H54 (cell line): Measurements from ENCODE around the gene LETM1.

Experiments used
- DNase-seq: peaks from one replicate; pipeline ENCODE4 v3.0.0; 2011; ENCODE audit warnings: low spot score, mixed read lengths; ENCODE audit not compliant: insufficient read length
- FAIRE-seq: peaks from 3 replicates; lab custom pipeline; 2011; peaks lifted over from hg19 to GRCh38; lab: Jason Lieb, UNC
- POLR2A ChIP-seq: IDR thresholded peaks from 2 replicates; pipeline ENCODE4 v1.6.1; 2011; ENCODE audit warnings: low read depth, mild to moderate bottlenecking, low read length

The LETM1 gene

GRCh38 chr4:1819816-1820215 lies 36.1 kb downstream of the LETM1 start:
- DNase-seq (no peak), FAIRE-seq (no peak)
- no peak for TF ChIP-seq POLR2A

- no peak for TF ChIP-seq POLR2A
- FAIRE-seq: no peak
- no peak for DNase-seq
These were observed 36.7 kb downstream of the LETM1 start for GRCh38 chr4:1819284-1819683.

- TF ChIP-seq POLR2A: no peak
- FAIRE-seq (no peak), DNase-seq (no peak)
These were observed 39.7 kb downstream of the LETM1 start for GRCh38 chr4:1815997-1816860.

DNA sequence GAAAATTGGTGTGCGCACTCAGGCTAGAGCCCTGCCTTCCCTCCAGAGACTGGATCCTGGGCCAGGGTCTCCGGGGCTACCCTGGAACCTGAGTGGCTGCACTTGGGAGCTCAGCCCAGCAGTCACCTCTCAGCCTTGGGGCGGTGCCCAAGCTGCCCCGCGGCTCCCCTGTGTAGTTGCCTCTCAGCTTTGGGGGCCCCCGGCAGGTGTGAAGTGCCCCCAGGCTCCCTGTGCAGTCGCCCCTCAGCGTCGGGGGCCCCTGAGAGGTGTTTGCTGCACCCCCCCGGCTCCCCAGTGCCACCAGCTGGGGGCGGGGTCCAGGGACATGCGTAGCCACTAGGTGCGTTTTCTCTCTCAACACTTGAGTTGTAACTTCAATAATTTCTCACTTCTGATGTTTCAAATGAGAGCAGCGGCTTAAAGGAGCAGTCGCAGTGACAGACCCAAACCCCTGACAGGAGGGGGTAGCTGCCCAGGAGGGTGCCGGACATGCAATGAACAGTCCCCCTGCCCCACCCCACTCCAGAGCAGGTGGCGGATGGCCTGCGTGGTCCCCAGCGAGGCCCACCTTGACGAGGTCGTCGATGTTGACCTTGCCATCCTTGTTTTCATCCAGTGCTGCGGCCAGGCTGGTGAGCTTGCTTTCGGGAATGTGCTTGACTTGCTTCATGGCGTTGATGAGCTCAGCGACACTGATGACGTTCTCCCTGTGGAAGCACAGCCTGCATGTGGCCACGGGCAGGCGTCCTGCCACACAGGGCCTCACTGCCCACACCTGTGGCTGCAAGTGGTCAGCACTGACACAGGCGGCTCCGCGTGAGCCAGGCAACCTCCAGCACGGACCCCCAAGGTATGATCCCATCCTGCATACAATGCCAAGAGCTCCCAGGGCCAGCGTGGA lies 40.6 kb downstream of the LETM1 start:
- DNase-seq (no peak), FAIRE-seq (no peak)
- no peak for TF ChIP-seq POLR2A

GRCh38 chr4:1814453-1814852 lies 41.5 kb downstream of the LETM1 start:
- FAIRE-seq: no peak
- DNase-seq: no peak
- TF ChIP-seq POLR2A: no peak

DNA sequence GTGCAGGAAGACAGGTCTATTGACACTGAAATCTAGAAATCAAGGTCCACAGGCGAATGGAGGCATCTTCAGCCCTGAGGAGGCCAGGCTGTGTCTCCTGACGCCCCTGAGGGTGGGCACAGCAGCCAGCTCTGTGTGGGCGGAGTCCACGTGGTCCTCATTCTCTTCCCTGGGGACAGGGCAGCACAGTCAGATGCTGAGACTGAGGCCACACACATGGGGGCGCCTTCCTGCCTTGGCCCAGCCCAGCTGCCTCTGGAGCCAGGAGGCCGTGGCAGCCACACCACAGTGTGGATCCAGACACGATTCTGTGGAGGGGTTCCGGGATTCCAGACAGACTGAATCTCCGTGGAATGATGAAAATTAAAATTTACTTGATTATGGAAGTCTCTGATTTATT lies 42.0 kb downstream of the LETM1 start:
- DNase-seq: no peak
- FAIRE-seq: no peak
- no peak for TF ChIP-seq POLR2A

DNA sequence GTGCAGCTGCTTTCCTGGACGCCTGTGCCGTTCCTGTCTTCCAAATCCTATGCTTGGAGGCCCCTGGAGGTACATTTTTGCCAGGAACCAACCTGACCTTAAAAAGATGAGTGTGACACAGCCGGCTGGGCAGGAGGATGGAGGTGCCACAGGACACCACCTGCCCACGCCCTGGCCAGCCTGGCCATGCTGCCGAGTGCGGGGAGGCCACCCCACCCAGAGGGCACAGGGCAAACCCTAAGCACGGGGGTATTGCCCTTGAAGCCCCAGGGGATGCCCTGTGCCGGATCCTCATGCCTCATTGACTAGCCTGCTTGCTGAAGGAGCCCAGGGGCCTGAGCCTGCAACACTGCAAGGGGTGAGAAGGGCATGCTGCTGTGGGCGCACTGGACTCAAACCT lies 42.7 kb downstream of the LETM1 start:
- DNase-seq (no peak), FAIRE-seq (no peak)
- TF ChIP-seq POLR2A: no peak

DNA sequence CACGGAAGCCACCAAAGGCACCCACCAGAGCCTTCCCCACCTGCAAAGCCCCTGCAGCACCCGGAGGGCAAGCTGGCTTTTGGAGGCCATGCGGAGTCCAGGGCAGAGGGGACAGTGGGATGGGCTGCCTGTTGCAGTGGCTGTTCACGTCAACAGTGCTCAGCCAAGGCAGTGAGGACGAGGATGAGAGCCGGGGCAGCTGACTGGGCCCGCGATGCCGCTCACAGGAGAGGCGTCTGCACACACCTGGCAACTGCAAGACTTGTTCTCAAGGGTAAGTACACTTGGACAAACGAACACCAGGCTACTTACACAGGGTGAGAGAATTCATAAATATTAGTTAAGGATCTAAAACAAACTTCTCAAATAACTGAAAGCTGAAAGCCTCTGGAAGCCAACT lies 43.2 kb downstream of the LETM1 start:
- no peak for DNase-seq
- FAIRE-seq: no peak
- no peak for TF ChIP-seq POLR2A

DNA sequence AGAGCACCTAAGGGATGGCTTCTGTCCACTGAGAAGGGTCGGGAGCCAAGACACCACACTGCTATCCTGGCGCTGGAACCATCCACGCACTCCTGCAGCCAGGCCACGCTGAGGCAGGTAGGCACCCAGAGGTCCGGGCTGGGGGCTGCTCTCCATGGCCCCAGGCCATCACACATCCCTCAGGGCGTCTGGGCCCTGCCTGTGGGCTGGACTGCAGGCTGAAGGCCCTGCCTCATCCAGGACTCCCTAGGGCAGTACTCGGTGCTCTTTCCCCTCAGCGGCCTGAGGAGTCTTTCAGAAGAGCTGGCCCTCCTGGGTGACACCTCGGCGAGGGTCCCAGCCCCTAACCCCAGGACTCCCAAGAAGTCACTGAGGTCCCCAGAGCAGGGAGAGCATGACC lies 45.2 kb downstream of the LETM1 start:
- DNase-seq (no peak), FAIRE-seq (no peak)
- no peak for TF ChIP-seq POLR2A

DNA sequence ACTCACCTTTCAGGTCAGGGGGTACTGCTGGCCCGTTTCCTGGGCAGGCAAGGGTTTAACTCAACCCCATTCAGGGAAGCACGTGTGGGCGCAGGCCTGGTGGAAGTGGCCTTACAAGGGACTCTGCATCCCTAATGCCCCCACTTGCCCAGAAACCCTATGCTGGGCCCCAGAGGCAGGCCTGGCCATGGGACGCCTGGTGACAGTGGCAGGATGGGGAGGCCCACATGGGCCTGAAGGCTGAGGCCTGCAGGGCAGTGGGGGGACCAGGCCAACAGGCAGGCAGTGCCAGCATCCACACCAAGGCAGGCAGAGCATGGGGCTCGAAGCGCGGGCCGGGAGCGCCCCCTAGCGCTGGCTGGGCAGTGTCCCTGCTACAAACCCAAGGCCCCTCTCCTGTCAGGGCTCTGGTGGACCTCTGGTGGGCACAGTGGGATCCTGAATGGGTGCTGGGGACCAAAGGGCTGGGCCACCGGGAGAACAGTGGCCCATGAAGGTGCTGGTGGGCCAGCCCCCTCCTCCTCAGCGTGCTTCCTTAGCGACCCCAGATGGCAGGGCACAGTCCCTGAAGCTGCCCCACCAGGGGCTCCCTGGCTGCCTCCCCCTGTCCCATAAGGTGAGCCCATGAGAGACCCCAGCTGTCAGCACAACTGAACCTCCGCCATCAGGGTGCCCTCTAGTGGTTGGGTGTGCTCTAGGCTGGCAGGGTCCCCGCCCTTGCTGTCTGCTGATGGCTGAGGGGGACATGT lies 46.0 kb downstream of the LETM1 start:
- FAIRE-seq: no peak
- TF ChIP-seq POLR2A: no peak
- peak; percentile 84 for DNase-seq

DNA sequence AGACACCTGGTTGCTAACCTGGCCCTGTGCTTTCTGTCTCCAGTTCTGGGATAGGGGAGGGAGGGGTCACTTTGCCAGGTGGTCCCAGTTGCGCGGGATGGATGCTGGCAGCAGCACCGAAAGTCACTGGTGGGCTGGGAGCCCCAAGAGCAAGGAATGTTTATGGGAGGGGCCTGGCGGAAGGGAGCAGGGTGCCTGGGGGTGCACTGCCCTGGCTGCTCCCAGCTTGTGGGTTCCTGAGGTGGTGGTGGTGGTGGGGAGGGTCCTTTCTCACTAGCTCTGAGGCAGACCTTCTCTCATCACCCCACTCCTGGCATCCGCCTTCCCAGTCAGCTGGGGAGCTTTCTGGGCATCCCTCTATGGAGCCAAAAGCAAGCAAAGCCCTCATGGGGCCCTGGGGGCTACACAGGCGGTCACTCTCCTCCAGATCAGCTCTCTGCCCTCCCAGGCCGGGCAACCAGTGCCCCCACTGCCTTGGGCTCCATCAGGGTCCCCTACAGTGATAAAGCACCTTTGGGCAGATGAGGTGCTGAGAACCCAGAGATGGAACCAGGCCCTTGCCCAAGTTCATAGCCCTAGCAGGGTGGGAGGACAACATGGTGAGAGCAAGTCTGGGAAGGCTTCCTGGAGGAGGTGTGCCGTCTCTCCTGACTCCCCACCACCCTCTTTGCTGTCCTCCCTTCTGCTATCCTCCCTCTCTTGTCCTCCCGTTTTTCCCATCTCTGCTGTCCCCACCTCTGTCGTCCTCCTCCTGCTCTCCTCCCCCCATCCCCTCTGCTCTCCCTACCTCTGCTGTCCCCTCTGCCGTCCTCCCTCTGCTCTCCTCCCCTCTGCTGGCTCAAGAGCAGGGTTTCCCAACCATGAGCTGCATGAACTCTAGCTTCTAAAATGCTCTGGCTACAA lies 46.9 kb downstream of the LETM1 start:
- no peak for DNase-seq
- FAIRE-seq: no peak
- no peak for TF ChIP-seq POLR2A

- no peak for FAIRE-seq
- no peak for TF ChIP-seq POLR2A
- no peak for DNase-seq
These were observed 47.6 kb downstream of the LETM1 start for GRCh38 chr4:1808396-1808795.

- DNase-seq (no peak), FAIRE-seq (no peak)
- TF ChIP-seq POLR2A: no peak
These were observed 48.6 kb downstream of the LETM1 start for GRCh38 chr4:1807332-1807777.
